GM23338 (cell line): Measurements from ENCODE around the gene AXIN1. TPM values are rescaled to one million over a fixed set of nuclear protein-coding genes. Genes with fewer than 3 reads are reported as not detected.

Experiments
- ATAC-seq: fragments of 200-7000 bp; cut with Tn5 transposase; 3 replicates; pipeline ENCODE4 v1.9.1; 2020
- DNase-seq: peaks from one replicate; pipeline ENCODE4 v3.0.0-alpha.2; 2015; ENCODE audit warnings: low spot score
- H2AFZ ChIP-seq: fragments of 200-600 bp; sonication (generic); 2 replicates; pipeline ENCODE4 v1.8.0; 2016; ENCODE audit warnings: antibody characterized with exemption, mild to moderate bottlenecking, moderate library complexity
- H3F3A ChIP-seq: fragments of 200-600 bp; sonication (generic); replicated peaks from 2 replicates; pipeline ENCODE4 v1.8.0; 2017; ENCODE audit warnings: antibody characterized with exemption, mixed run types, low read depth
- H3K27ac ChIP-seq: fragments of 200-600 bp; sonication (generic); 2 replicates; pipeline ENCODE4 v1.6.1; 2016; ENCODE audit warnings: low read depth
- H3K27me3 ChIP-seq: fragments of 200-600 bp; sonication (generic); 2 replicates; pipeline ENCODE4 v1.8.0; 2016; ENCODE audit warnings: mild to moderate bottlenecking, mixed run types, moderate library complexity; ENCODE audit not compliant: insufficient read depth
- H3K36me3 ChIP-seq: fragments of 200-600 bp; sonication (generic); 2 replicates; pipeline ENCODE4 v1.8.0; 2016; ENCODE audit warnings: mild to moderate bottlenecking; ENCODE audit not compliant: insufficient read depth
- H3K4me1 ChIP-seq: fragments of 200-600 bp; sonication (generic); 2 replicates; pipeline ENCODE4 v1.8.0; 2016; ENCODE audit warnings: mild to moderate bottlenecking, moderate library complexity; ENCODE audit not compliant: insufficient read depth
- H3K4me2 ChIP-seq: fragments of 200-600 bp; sonication (generic); 2 replicates; pipeline ENCODE4 v1.7.1; 2017; ENCODE audit warnings: mixed run types
- H3K4me3 ChIP-seq: fragments of 200-600 bp; sonication (generic); 2 replicates; pipeline ENCODE4 v1.6.1; 2016; ENCODE audit warnings: mixed run types
- H3K79me2 ChIP-seq: fragments of 200-600 bp; sonication (generic); replicated peaks from 2 replicates; pipeline ENCODE4 v1.8.0; 2017; ENCODE audit warnings: mild to moderate bottlenecking; ENCODE audit not compliant: insufficient read depth
- H3K9me2 ChIP-seq: fragments of 200-600 bp; sonication (generic); 2 replicates; pipeline ENCODE4 v1.8.0; 2017; ENCODE audit not compliant: insufficient read depth
- H4K20me1 ChIP-seq: fragments of 200-600 bp; sonication (generic); replicated peaks from 2 replicates; pipeline ENCODE4 v1.8.0; 2017; ENCODE audit warnings: mild to moderate bottlenecking; ENCODE audit not compliant: insufficient read depth
- H3K27ac Mint-ChIP-seq: 2 replicates; pipeline ENCODE4 v1.8.0; 2020; ENCODE audit warnings: inconsistent platforms, mild to moderate bottlenecking, moderate library complexity, mixed read lengths
- H3K27me3 Mint-ChIP-seq: 3 replicates; pipeline ENCODE4 v1.8.0; 2022; ENCODE audit warnings: low read depth, mild to moderate bottlenecking, moderate library complexity, mixed read lengths, inconsistent platforms; ENCODE audit not compliant: insufficient read depth, poor library complexity
- H3K36me3 Mint-ChIP-seq: 3 replicates; pipeline ENCODE4 v1.8.0; 2021; ENCODE audit warnings: low read depth, mild to moderate bottlenecking, inconsistent platforms, moderate library complexity, mixed read lengths
- H3K4me1 Mint-ChIP-seq: 3 replicates; pipeline ENCODE4 v1.8.0; 2020; ENCODE audit warnings: mild to moderate bottlenecking, inconsistent platforms, mixed read lengths
- H3K4me3 Mint-ChIP-seq: 3 replicates; pipeline ENCODE4 v1.8.0; 2021; ENCODE audit warnings: moderate library complexity, mild to moderate bottlenecking, inconsistent platforms, mixed read lengths
- H3K9me3 Mint-ChIP-seq: 3 replicates; pipeline ENCODE4 v1.8.0; 2020; ENCODE audit warnings: moderate library complexity, mild to moderate bottlenecking, inconsistent platforms, mixed read lengths
- CREB1 ChIP-seq: fragments of 250-450 bp; sonication (Bioruptor Pico); IDR thresholded peaks from 2 replicates; pipeline ENCODE4 v1.5.0; 2020; ENCODE audit warnings: low read depth, mild to moderate bottlenecking, moderate library complexity
- CTCF ChIP-seq, 2 experiments: fragments of 200-600 bp in 1 of 2; sonication (generic) in 1 of 2; conservative IDR thresholded peaks; 2 replicates each; pipeline versions ENCODE4 v1.5.1 to v1.6.1; 2016 to 2017; ENCODE audit warnings: antibody characterized with exemption in 2 of 2, low read depth in 2 of 2, mild to moderate bottlenecking in 2 of 2, moderate library complexity in 1 of 2
- ETS1 ChIP-seq: IDR thresholded peaks from 2 replicates; pipeline ENCODE4 v1.6.1; 2016; ENCODE audit warnings: antibody characterized with exemption
- EZH2phosphoT487 ChIP-seq: fragments of 200-600 bp; sonication (generic); IDR thresholded peaks from one replicate; pipeline ENCODE4 v1.8.1; 2018; ENCODE audit warnings: antibody characterized with exemption; ENCODE audit not compliant: unreplicated experiment
- POLR2AphosphoS5 ChIP-seq: IDR thresholded peaks from 2 replicates; pipeline ENCODE4 v1.6.1; 2016; ENCODE audit warnings: antibody characterized with exemption, low read depth
- STAT1 ChIP-seq: IDR thresholded peaks from one replicate; pipeline ENCODE4 v1.6.1; 2016; ENCODE audit warnings: antibody characterized with exemption; ENCODE audit not compliant: unreplicated experiment
- ZNF331 ChIP-seq: fragments of 250-450 bp; sonication (Bioruptor Pico); IDR thresholded peaks from 2 replicates; pipeline ENCODE4 v1.5.0; 2020; ENCODE audit warnings: low read depth, mild to moderate bottlenecking, moderate library complexity
- polyA plus RNA-seq: library from polyadenylated mRNA; unstranded; fragments of >200 nt; fragmentation: Nextera tagmentation; extraction: Ambion mirVana; gene quantifications from 2 replicates; pipeline ENCODE4 v1.2.1, GENCODE V29; 2016
- total RNA-seq: library from RNA; depleted of rRNA; stranded (reverse); fragments of >200 nt; shearing (Covaris generic); gene quantifications from 2 replicates; pipeline ENCODE4 v1.2.3, GENCODE V29; 2014

AXIN1 gene
- total and polyA plus RNA-seq, 2 experiments from 2014 or later = 14.3 to 54.5 TPM

DNA sequence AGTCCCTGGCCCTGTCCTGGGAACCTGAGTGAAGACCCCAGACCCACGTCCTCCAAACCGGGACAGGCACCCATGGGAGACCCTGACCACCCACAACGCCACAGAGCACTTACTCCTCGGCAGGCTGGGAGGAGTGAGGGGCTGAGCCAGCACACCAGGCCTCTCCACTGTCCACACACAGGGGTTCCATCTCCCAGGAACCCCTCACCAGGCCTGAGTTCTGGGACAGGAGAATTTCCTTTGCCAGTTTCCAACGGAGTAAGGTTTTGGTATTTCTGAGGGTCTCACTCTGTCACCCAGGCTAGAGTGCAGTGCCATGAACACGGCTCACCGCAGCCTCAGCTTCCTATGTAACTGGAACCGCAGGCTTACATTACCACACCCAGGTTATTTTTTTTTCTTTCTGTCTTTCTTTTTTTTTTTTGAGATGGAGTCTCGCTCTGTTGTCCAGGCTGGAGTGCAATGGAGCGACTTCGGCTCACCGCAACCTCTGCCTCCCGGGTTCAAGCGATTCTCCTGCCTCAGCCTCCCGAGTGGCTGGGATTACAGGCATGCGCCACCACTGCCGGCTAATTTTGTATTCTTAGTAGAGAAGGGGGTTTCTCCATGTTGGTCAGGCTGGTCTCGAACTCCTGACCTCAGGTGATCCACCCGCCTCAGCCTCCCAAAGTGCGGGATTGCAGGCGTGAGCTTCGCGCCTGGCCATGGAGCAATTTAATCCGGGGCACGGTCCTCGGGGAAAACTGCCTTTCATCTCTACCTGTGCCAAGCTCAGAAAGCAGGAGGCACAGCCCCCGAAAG, 27.6 kb upstream of the AXIN1 start (continued):
- TF ChIP-seq ETS1 = no peak
- TF ChIP-seq ZNF331 (CRISPR knock-in tag) = no peak

- Histone ChIP-seq H3K79me2 (peaks cover 29% of the 10 kb centered on the region), H3K4me2 (peak overlapping the region; percentile 90), H3F3A (peaks cover 24% of the 10 kb centered on the region), H3K27ac (no peak overlapping the region), H4K20me1 (peaks cover 5% of the 10 kb centered on the region), H3K36me3 (peaks cover 3% of the 10 kb centered on the region; the same call in 1 of the 2 replicates), H3K4me3 (peak overlapping the region; percentile 95; the same call in 1 of the 2 replicates), H3K4me1 (peaks cover 19% of the 10 kb centered on the region), H3K27me3 (no peaks in the 10 kb centered on the region), H2AFZ (no peak overlapping the region), H3K9me2 (no peaks in the 10 kb centered on the region)
- ATAC-seq (peak; percentile 73), DNase-seq (peak; percentile 88)
- Mint-ChIP-seq H3K4me3 (peak overlapping the region; percentile 83), H3K4me1 (peaks cover 26% of the 10 kb centered on the region), H3K9me3 (no peaks in the 10 kb centered on the region; the same call in 2 of the 3 replicates), H3K36me3 (peaks cover 12% of the 10 kb centered on the region; the same call in 2 of the 3 replicates), H3K27ac (no peak overlapping the region), H3K27me3 (peaks cover 24% of the 10 kb centered on the region)
- TF ChIP-seq POLR2AphosphoS5 = peak; percentile 48; the same call in 1 of the 2 replicates
- no peak for TF ChIP-seq ZNF331 (CRISPR knock-in tag)
Observed at GRCh38 chr16:379183-379960, 26.8 kb upstream of the AXIN1 start.

DNA sequence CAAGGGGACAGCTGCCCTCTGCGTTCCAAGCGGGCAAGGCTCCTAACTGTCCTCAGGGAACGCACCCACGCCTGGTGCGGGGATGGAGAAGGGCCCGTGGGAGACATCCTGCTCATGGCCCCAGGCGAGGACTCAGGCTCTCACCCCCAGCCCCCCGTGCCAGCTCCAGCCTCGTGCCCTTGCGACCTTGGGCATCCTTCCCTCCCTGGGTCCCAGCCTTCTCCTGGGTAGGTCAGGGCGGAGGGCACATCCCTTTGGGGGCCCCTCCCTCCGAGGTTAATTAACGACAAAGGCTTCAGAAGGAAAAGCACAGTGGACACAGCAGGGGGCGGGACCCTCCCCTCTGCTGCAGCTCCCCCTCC, 26.3 kb upstream of the AXIN1 start:
- DNase-seq = no peak
- Histone ChIP-seq H2AFZ (no peak overlapping the region), H3K27ac (no peak overlapping the region), H4K20me1 (peaks cover 5% of the 10 kb centered on the region), H3K79me2 (peaks cover 29% of the 10 kb centered on the region), H3K4me3 (peak overlapping the region; percentile 95; the same call in 1 of the 2 replicates), H3K36me3 (peaks cover 3% of the 10 kb centered on the region; the same call in 1 of the 2 replicates), H3K4me1 (peaks cover 14% of the 10 kb centered on the region), H3K9me2 (no peaks in the 10 kb centered on the region), H3F3A (peaks cover 19% of the 10 kb centered on the region), H3K27me3 (no peaks in the 10 kb centered on the region), H3K4me2 (peak overlapping the region; percentile 90; the same call in 1 of the 2 replicates)
- Mint-ChIP-seq H3K4me1 (peaks cover 20% of the 10 kb centered on the region), H3K27ac (no peak overlapping the region), H3K4me3 (peak overlapping the region; percentile 45; the same call in 2 of the 3 replicates), H3K36me3 (peaks cover 10% of the 10 kb centered on the region; the same call in 2 of the 3 replicates), H3K9me3 (no peaks in the 10 kb centered on the region; the same call in 2 of the 3 replicates), H3K27me3 (peaks cover 18% of the 10 kb centered on the region)
- ATAC-seq = no peak
- TF ChIP-seq CREB1 (CRISPR knock-in tag) = no peak
- TF ChIP-seq EZH2phosphoT487 = no peak
- TF ChIP-seq ZNF331 (CRISPR knock-in tag) = no peak
- TF ChIP-seq CTCF (conservative IDR thresholded peaks at IDR 0.05; ENCODE audit: low read depth in 2 of 2) = no peak
- no peak for TF ChIP-seq POLR2AphosphoS5
- TF ChIP-seq STAT1 = no peak
